GM18868 (cell line): ENCODE results near the gene BRCA1.
"Not testable (repeated sequence)": the region's sequence is repeated elsewhere in the genome, so short reads cannot be mapped to it uniquely, and the experiment has no call there.

Source experiments
- ATAC-seq: cut with Tn5 transposase; IDR thresholded peaks from one replicate; pipeline ENCODE4 v1.9.1; 2021; ENCODE audit warnings: mild to moderate bottlenecking, moderate library complexity; ENCODE audit not compliant: unreplicated experiment

BRCA1 gene

GRCh38 chr17:43070257-43070656 lies 54.9 kb downstream of the BRCA1 start:
- no peak for ATAC-seq

GRCh38 chr17:43069368-43069898 lies 55.7 kb downstream of the BRCA1 start:
- no peak for ATAC-seq

- no peak for ATAC-seq
Observed at GRCh38 chr17:43068570-43069367, 56.4 kb downstream of the BRCA1 start.

GRCh38 chr17:43062984-43063638 lies 62.1 kb downstream of the BRCA1 start:
- ATAC-seq: no peak

GRCh38 chr17:43056051-43056450 lies 69.1 kb downstream of the BRCA1 start:
- no peak for ATAC-seq

GRCh38 chr17:43053008-43053407 lies 72.2 kb downstream of the BRCA1 start:
- ATAC-seq: not testable (repeated sequence)

GRCh38 chr17:43051969-43052368 lies 73.2 kb downstream of the BRCA1 start:
- ATAC-seq: no peak

- no peak for ATAC-seq
Observed at GRCh38 chr17:43044024-43044423, 81.1 kb downstream of the BRCA1 start.

GRCh38 chr17:43043307-43043706 lies 81.9 kb downstream of the BRCA1 start:
- no peak for ATAC-seq

GRCh38 chr17:43042025-43042628 lies 83.0 kb downstream of the BRCA1 start:
- ATAC-seq: no peak

- ATAC-seq: no peak
Observed at GRCh38 chr17:43040655-43041054, 84.5 kb downstream of the BRCA1 start.

GRCh38 chr17:43039646-43040045 lies 85.5 kb downstream of the BRCA1 start:
- no peak for ATAC-seq

- ATAC-seq: no peak
Observed at GRCh38 chr17:43034894-43035293, 90.3 kb downstream of the BRCA1 start.

GRCh38 chr17:43033948-43034881 lies 90.9 kb downstream of the BRCA1 start:
- ATAC-seq: no peak

GRCh38 chr17:43031666-43032065 lies 93.5 kb downstream of the BRCA1 start:
- ATAC-seq: no peak

- no peak for ATAC-seq
Observed at GRCh38 chr17:43030137-43030767, 94.9 kb downstream of the BRCA1 start.

GRCh38 chr17:43028221-43028861 lies 96.8 kb downstream of the BRCA1 start:
- no peak for ATAC-seq

- no peak for ATAC-seq
Observed at GRCh38 chr17:43027091-43028032, 97.8 kb downstream of the BRCA1 start.

GRCh38 chr17:43026595-43026994 lies 98.6 kb downstream of the BRCA1 start:
- no peak for ATAC-seq
